Neuron (in vitro differentiated cells): ENCODE data around the gene CGB2.
"Not testable (repeated sequence)": the region's sequence is repeated elsewhere in the genome, so short reads cannot be mapped to it uniquely, and the experiment has no call there.

ENCODE experiments used
- H2AFZ ChIP-seq: one replicate; pipeline ENCODE4 v1.6.1; 2013; ENCODE audit warnings: low read depth, mild to moderate bottlenecking, inconsistent platforms, low read length, moderate library complexity
- H3K27me3 ChIP-seq: one replicate; pipeline ENCODE4 v1.6.1; 2013; ENCODE audit warnings: low read length; ENCODE audit not compliant: insufficient read depth
- H3K36me3 ChIP-seq: one replicate; pipeline ENCODE4 v1.6.1; 2013; ENCODE audit warnings: low read length; ENCODE audit not compliant: insufficient read depth
- H3K4me1 ChIP-seq: one replicate; pipeline ENCODE4 v1.6.1; 2013; ENCODE audit warnings: low read length; ENCODE audit not compliant: insufficient read depth
- H3K4me3 ChIP-seq: 2 replicates; pipeline ENCODE4 v1.5.1; 2013; ENCODE audit warnings: mild to moderate bottlenecking, low read length, moderate library complexity
- H3K9me3 ChIP-seq: one replicate; pipeline ENCODE4 v1.6.1; 2013; ENCODE audit warnings: low read length

CGB2 gene

DNA sequence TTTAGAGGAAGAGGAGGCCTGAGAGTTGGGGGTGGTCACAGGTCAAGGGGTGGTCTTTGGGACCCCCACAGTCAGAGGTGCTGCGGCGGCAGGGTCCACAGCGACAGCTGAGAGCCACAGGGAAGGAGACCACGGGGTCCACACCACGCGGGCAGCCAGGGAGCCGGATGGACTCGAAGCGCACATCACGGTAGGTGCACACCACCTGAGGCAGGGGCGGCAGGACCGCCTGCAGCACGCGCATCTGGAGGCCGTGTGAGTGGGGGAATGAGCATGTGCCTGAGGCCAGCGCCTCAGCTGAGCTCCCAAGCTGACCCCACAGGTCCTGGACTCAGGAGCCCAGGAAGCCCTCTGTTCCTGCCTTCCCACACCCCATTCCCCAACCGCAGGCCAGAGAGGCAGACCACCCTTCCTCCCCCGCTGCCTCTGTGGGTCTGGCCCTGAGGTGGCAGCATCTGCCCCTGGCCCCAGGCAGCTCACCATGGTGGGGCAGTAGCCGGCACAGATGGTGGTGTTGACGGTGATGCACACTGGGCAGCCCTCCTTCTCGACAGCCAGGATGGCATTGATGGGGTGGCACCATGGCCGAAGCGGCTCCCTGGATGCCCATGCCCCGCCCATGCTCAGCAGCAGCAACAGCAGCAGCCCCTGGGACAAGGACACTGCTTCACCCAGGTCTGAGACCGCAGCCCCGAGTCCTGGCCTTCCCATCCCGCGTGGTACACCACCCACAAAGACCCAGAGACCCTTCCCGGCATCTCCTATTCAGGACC, 15.4 kb upstream of the CGB2 start:
- Histone ChIP-seq H3K27me3 (no peaks in the 10 kb centered on the region), H3K4me3 (no peak overlapping the region), H3K4me1 (peaks cover 3% of the 10 kb centered on the region), H2AFZ (no peak overlapping the region), H3K36me3 (peaks cover 48% of the 10 kb centered on the region), H3K9me3 (peaks cover 16% of the 10 kb centered on the region)

DNA sequence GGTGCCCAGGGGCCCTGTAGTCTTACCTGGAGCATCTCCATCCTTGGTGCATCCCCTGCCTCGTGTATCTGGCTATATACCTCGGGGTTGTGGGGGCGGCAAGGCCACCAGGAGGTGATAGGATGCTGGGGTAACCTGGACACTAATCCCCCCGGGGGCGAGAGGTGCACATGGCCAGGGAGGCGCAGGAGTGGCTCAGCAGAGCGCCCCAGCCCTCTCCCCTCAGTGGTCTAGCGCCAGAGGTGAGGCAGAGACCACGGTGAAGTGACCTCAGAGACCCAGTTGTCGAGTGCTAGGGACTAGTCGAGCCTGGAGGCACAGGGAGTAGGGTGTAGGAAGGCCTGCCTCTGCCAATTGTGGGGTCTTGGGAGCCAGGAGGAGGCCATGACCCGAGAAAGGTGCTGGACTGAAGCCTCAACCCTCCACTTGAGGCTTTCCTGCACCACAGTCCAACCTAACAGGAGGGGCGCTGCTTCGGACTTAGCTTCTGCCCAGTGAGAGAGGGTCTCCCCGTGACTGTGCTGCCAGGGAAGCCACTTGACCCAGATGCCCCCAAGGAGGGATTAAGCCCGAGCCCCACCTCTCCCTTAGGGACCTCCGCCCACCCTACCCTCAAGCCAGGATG, 14.5 kb upstream of the CGB2 start, which contains the start of gene LHB:
TSS of gene LHB (minus strand) at position 51 of the 625 bp plus-strand sequence. CDS start at position 41, 10 bp downstream.
- no peak within 1 kb of the TSS for H2AFZ ChIP-seq
- H3K4me1 ChIP-seq, result peaks cover 3% of the 10 kb centered on the region
- no peaks in the 10 kb centered on the region for H3K27me3 ChIP-seq
- peaks cover 16% of the 10 kb centered on the region for H3K9me3 ChIP-seq
- no peak within 1 kb of the TSS for H3K4me3 ChIP-seq
- peaks cover 40% of the 10 kb centered on the region for H3K36me3 ChIP-seq

DNA sequence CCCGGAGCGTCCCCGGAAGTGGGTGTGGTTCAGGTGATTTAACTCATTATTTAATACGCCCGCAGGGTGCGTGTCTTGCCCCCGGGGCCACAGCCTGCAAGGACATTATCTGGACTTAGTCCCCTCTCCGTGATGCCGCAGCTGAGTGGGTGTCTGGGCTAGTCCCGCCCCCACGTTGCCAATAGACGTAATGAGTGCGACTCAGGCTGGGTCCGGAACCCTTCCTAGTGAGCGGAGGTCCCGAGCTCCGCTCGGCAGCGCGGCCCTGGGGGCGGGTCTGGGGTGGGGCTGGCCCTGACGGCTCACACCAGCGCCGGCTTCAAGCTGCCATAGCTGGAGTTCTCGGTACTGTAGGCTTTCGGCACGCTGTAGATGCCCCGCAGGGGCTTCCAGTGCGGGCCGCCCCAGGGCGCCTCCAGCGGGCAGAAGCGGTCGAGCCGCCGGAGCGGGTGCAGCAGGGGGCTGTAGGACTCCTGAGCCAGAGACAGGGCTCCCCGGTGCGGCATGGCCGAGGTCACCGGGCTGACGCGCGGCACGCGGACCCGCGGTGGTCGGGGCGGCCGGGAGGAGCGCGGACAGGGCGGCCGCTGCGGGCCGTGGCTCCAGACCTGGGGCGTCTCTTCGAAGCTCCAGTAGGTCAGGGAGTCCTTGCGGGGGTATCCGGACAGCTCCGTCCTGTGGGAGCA, 13.9 kb upstream of the CGB2 start:
- peaks cover 16% of the 10 kb centered on the region for H3K9me3 ChIP-seq
- peaks cover 34% of the 10 kb centered on the region for H3K36me3 ChIP-seq
- no peaks in the 10 kb centered on the region for H3K27me3 ChIP-seq
- H3K4me1 ChIP-seq, result peaks cover 3% of the 10 kb centered on the region
- H2AFZ ChIP-seq, result no peak overlapping the region
- no peak overlapping the region for H3K4me3 ChIP-seq

- H3K9me3 ChIP-seq, result peaks cover 16% of the 10 kb centered on the region
- H3K4me3 ChIP-seq, H2AFZ ChIP-seq, H3K4me1 ChIP-seq, H3K27me3 ChIP-seq: not testable (repeated sequence)
- peaks cover 34% of the 10 kb centered on the region for H3K36me3 ChIP-seq
Measured at GRCh38 chr19:49018388-49019241, 13.1 kb upstream of the CGB2 start.

DNA sequence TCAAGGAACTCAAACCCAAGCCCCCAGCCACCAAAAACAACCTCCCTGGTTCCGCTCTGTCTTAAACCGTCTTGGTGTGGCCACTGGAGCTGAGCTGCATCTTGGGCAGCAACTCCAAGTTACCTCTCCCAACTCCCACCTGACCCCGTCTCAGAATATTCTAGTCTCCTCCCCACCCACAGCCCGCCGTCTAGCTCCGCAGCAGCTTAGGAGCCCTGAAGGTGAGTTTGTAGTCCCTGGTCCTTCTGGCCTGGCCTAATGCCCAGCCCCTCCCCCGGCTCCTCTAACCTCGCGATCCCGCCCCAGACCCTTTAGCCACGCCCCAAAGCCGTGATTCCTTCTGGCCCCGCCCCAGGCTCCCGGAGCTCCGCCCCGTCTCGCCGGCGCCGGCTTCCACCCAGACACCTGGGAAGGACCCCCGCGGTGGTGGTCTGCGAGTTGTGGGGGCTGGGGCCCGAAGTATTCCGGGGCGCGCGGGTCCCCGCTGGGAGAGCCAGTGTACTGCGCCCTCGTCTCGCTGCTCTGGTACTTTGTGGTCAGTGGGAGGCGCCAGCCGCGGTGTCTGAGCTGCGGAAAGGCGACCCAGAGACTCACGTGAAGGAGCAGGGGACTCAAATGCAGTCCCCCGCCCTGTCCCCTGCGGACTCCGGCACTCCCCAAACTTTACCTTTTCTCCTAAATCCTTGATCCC, 12.3 kb upstream of the CGB2 start:
- Histone ChIP-seq H3K36me3 (peaks cover 27% of the 10 kb centered on the region), H3K4me1 (peaks cover 3% of the 10 kb centered on the region), H2AFZ (no peak overlapping the region), H3K4me3 (no peak overlapping the region), H3K27me3 (no peaks in the 10 kb centered on the region), H3K9me3 (peaks cover 16% of the 10 kb centered on the region)

- peaks cover 3% of the 10 kb centered on the region for H3K4me1 ChIP-seq
- no peak overlapping the region for H3K4me3 ChIP-seq
- H3K36me3 ChIP-seq, result peaks cover 18% of the 10 kb centered on the region
- no peaks in the 10 kb centered on the region for H3K27me3 ChIP-seq
- no peak overlapping the region for H2AFZ ChIP-seq
- H3K9me3 ChIP-seq, result peaks cover 16% of the 10 kb centered on the region
Measured at GRCh38 chr19:49020342-49020741, 11.3 kb upstream of the CGB2 start.

DNA sequence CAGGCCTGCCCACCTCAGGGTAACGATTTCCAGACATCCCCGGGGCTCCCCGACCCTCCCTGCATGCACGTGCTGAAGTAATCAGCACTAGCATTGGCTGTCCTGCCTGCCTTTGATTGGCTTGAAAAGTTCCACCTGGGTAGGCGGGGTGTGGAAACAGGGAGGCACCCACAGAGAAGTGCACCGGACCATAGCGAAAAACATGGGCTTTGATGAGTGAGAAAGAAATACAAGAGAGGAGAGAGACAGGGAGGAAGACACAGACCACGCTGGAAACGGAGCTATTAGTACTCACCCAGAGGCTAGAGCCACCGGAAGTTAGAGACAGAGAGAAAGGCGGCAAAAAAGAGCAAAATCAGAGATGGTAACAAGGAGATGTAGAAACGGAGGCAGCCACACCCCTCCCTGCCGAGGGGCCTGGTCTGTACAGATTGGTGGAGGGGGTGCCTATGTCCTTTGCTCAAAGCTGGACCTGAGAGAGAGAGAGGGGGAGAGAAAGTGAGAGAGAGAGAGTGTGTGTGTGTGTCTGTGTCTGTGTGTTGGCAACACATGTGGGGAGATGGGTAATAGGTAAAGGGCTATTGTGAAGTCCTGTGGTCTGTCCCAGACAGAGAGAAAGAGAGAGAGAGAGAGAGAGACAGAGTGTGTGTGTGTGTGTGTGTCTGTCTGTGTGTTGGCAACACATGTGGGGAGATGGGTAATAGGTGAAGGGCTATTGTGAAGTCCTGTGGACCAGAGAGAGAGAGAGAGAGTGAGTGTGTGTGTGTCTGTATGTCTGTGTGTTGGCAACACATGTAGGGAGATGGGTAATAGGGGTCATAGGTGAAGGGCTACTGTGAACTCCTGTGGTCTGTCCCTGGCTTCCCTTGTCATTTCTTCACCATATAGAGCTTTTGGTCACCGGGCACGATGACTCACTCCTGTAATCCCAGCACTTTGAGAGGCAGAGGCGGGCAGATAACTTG, 10.5 kb upstream of the CGB2 start:
- H3K36me3 ChIP-seq, result peaks cover 9% of the 10 kb centered on the region
- peaks cover 11% of the 10 kb centered on the region for H3K9me3 ChIP-seq
- H3K27me3 ChIP-seq, result no peaks in the 10 kb centered on the region
- no peak overlapping the region for H3K4me3 ChIP-seq
- H2AFZ ChIP-seq, result no peak overlapping the region
- H3K4me1 ChIP-seq, result peaks cover 3% of the 10 kb centered on the region

- Histone ChIP-seq H2AFZ (no peak overlapping the region), H3K9me3 (peaks cover 9% of the 10 kb centered on the region), H3K27me3 (no peaks in the 10 kb centered on the region), H3K4me1 (peaks cover 3% of the 10 kb centered on the region), H3K36me3 (peaks cover 2% of the 10 kb centered on the region), H3K4me3 (no peak overlapping the region)
Measured at GRCh38 chr19:49022116-49022515, 9.6 kb upstream of the CGB2 start.

- H3K4me3 ChIP-seq, H3K9me3 ChIP-seq, H3K36me3 ChIP-seq, H3K27me3 ChIP-seq, H2AFZ ChIP-seq, H3K4me1 ChIP-seq: not testable (repeated sequence)
Measured at GRCh38 chr19:49024233-49024632, 7.5 kb upstream of the CGB2 start, which contains the start of gene CGB3. CGB3 (minus strand) TSS chr19:49024333; CDS start chr19:49023971, 362 bp downstream.

DNA sequence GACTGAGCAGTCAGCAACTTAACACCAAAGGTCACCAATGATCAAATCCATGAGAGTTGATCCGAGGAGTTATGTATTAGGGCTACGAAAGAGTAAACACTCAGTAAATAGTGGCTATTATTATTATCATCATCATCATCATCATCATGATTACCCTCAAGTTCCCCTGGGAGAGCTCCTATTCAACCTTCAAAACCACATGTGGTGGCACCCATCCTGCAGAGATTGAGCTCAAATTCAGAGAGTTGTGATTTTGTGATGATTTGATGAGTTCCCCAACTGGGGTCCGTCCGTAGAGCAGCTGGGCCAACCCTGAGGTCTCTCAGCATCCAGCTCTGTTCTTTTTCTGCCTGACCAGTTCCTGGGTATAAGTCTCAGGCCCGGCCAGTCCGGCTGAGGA, 6.6 kb upstream of the CGB2 start:
- H2AFZ ChIP-seq, H3K4me3 ChIP-seq, H3K4me1 ChIP-seq, H3K36me3 ChIP-seq, H3K9me3 ChIP-seq, H3K27me3 ChIP-seq: not testable (repeated sequence)

- H3K9me3 ChIP-seq, H3K36me3 ChIP-seq, H2AFZ ChIP-seq, H3K27me3 ChIP-seq, H3K4me1 ChIP-seq, H3K4me3 ChIP-seq: not testable (repeated sequence)
Measured at GRCh38 chr19:49025599-49025998, 6.1 kb upstream of the CGB2 start.
